B cell (primary cell): Measurements from ENCODE around the gene CDH7. TPM values are rescaled to one million over a fixed set of nuclear protein-coding genes. Genes with fewer than 3 reads are reported as not detected.

Source experiments
- ATAC-seq: fragments of 200-7000 bp; cut with Tn5 transposase; one replicate; pipeline ENCODE4 v1.10.0; 2021; ENCODE audit warnings: low read depth, mild to moderate bottlenecking, moderate number of reproducible peaks, moderate library complexity
- CTCF ChIA-PET: fragments of 350-600 bp; sonication (Branson Sonifier 250); formaldehyde crosslinking; loops from one replicate; lab custom pipeline; 2021; ENCODE audit warnings: antibody characterized with exemption, inconsistent platforms; lab: Charles Lee
- POLR2A ChIA-PET: fragments of 350-600 bp; sonication (Branson Sonifier 250); formaldehyde crosslinking; loops from one replicate; lab custom pipeline; 2021; ENCODE audit warnings: antibody characterized with exemption; lab: Charles Lee
- DNase-seq: peaks from one replicate; pipeline ENCODE4 v3.0.0; 2013
- H2AFZ ChIP-seq: 2 replicates; pipeline ENCODE4 v1.6.1; 2012; ENCODE audit warnings: mild to moderate bottlenecking, low read depth, low read length; ENCODE audit not compliant: insufficient read depth, poor library complexity, severe bottlenecking
- H3K27ac ChIP-seq, 2 donors: 1 replicate in 1 of 2; 2 replicates in 1 of 2; pipeline ENCODE4 v1.5.1; 2012 to 2013; ENCODE audit warnings: low read length in 2 of 2, mild to moderate bottlenecking in 2 of 2, moderate library complexity in 1 of 2
- H3K27me3 ChIP-seq, 4 experiments: fragments of 200-600 bp in 1 of 4; sonication (generic) in 1 of 4; replicated peaks in 1 of 4; 1 replicate in 2 of 4; 2 replicates in 2 of 4; pipeline versions ENCODE4 v1.6.1 to v1.7.0; 2013 to 2016; ENCODE audit warnings: low read length in 3 of 4, mild to moderate bottlenecking in 2 of 4, mixed read lengths in 1 of 4, moderate library complexity in 1 of 4; ENCODE audit not compliant: insufficient read depth in 4 of 4, control insufficient read depth in 3 of 4; ENCODE audit errors: control extremely low read depth in 1 of 4
- H3K36me3 ChIP-seq, 2 experiments: replicated peaks in 1 of 2; 1 replicate in 1 of 2; 2 replicates in 1 of 2; pipeline versions ENCODE4 v1.6.1 to v1.7.1; 2013; ENCODE audit warnings: low read length in 1 of 2; ENCODE audit not compliant: insufficient read depth in 2 of 2, control insufficient read depth in 1 of 2; ENCODE audit errors: control extremely low read depth in 1 of 2, extremely low read depth in 1 of 2
- H3K4me1 ChIP-seq, 2 donors: fragments of 200-600 bp in 1 of 2; sonication (generic) in 1 of 2; 1 replicate in 1 of 2; 2 replicates in 1 of 2; pipeline versions ENCODE4 v1.5.1 to v1.6.1; 2013 to 2017; ENCODE audit warnings: low read length in 2 of 2; ENCODE audit not compliant: control insufficient read depth in 2 of 2, insufficient read depth in 2 of 2
- H3K4me2 ChIP-seq: replicated peaks from 2 replicates; pipeline ENCODE3; 2012; ENCODE audit warnings: mild to moderate bottlenecking, low read depth, low read length; ENCODE audit not compliant: poor library complexity, severe bottlenecking
- H3K4me3 ChIP-seq, 5 experiments: fragments of 200-600 bp in 1 of 5; sonication (generic) in 1 of 5; 1 replicate in 3 of 5; 2 replicates in 2 of 5; pipeline versions ENCODE4 v1.5.1 to v1.7.0; 2011 to 2016; ENCODE audit warnings: low read length in 4 of 5, mild to moderate bottlenecking in 4 of 5, low read depth in 2 of 5, control low read depth in 1 of 5, moderate library complexity in 1 of 5; ENCODE audit not compliant: insufficient read depth in 1 of 5; ENCODE audit errors: control extremely low read depth in 1 of 5, extremely low read depth in 1 of 5
- H3K79me2 ChIP-seq: fragments of 200-600 bp; sonication (generic); one replicate; pipeline ENCODE4 v1.6.0; 2016; ENCODE audit warnings: low read length; ENCODE audit not compliant: control insufficient read depth, insufficient read depth
- H3K9ac ChIP-seq: fragments of 200-600 bp; sonication (generic); 2 replicates; pipeline ENCODE4 v1.6.1; 2017; ENCODE audit warnings: mild to moderate bottlenecking, low read length, moderate library complexity
- H3K9me3 ChIP-seq, 3 donors: one replicate each; pipeline versions ENCODE4 v1.6.1 to v1.7.1; 2013; ENCODE audit warnings: low read length in 2 of 3; ENCODE audit not compliant: control insufficient read depth in 2 of 3, insufficient read depth in 1 of 3; ENCODE audit errors: control extremely low read depth in 1 of 3
- H4K20me1 ChIP-seq: 2 replicates; pipeline ENCODE4 v1.6.0; 2012; ENCODE audit warnings: mild to moderate bottlenecking, low read length; ENCODE audit not compliant: insufficient read depth, control insufficient read depth, poor library complexity, severe bottlenecking
- H3K27ac Mint-ChIP-seq: one replicate; pipeline ENCODE4 v1.8.0; 2021; ENCODE audit warnings: mixed read lengths
- H3K27me3 Mint-ChIP-seq: one replicate; pipeline ENCODE4 v1.8.0; 2021; ENCODE audit warnings: mixed read lengths
- H3K4me1 Mint-ChIP-seq: one replicate; pipeline ENCODE4 v1.8.0; 2021; ENCODE audit warnings: mixed read lengths
- H3K4me3 Mint-ChIP-seq: one replicate; pipeline ENCODE4 v1.8.0; 2021; ENCODE audit warnings: mixed read lengths
- H3K9me3 Mint-ChIP-seq: one replicate; pipeline ENCODE4 v1.8.0; 2022; ENCODE audit warnings: mixed read lengths; ENCODE audit not compliant: insufficient read depth
- CTCF ChIP-seq: fragments of 200-600 bp; IDR thresholded peaks from one replicate; pipeline ENCODE4 v1.8.0; 2022; ENCODE audit warnings: antibody characterized with exemption, mild to moderate bottlenecking
- EZH2 ChIP-seq: IDR thresholded peaks from 2 replicates; pipeline ENCODE4 v1.6.1; 2012; ENCODE audit warnings: borderline replicate concordance, low read depth, mild to moderate bottlenecking, moderate library complexity, low read length; ENCODE audit not compliant: insufficient read depth, poor library complexity, severe bottlenecking
- WGBS: methylation state at CpG from one replicate; pipeline ENCODE4 v1.1.5; 2013; ENCODE audit warnings: missing lambda C conversion rate; ENCODE audit not compliant: insufficient coverage; 5-methylcytosine and 5-hydroxymethylcytosine counted together
- intact Hi-C: fragments of 100-400 bp; cut with micrococcal nuclease; formaldehyde crosslinking; loops from one replicate; pipeline ENCODE4 v1.10.0; 2022
- polyA plus RNA-seq: library from polyadenylated mRNA; depleted of rRNA; stranded (reverse); fragments of >200 nt; gene quantifications from 2 replicates; pipeline ENCODE4 v1.2.3, GENCODE V29; 2012
- total RNA-seq, 2 donors: library from RNA; stranded (reverse); fragments of 120-200 nt in 1 of 2; gene quantifications; 1 replicate in 1 of 2; 2 replicates in 1 of 2; pipeline versions ENCODE4 v1.2.3 to v1.2.4, GENCODE V29; 2013 to 2022

Gene CDH7
- total and polyA plus RNA-seq, 2 donors (not counting 1 experiment from before 2014, with no cell fraction given): not detected

GRCh38 chr18:65937180-65937579 lies 186.4 kb downstream of the CDH7 start:
- Histone ChIP-seq H3K4me2 (no peak overlapping the region), H3K9ac (no peak overlapping the region), H3K9me3 (no peaks in the 10 kb centered on the region), H3K4me1 (no peaks in the 10 kb centered on the region), H4K20me1 (no peaks in the 10 kb centered on the region), H2AFZ (no peak overlapping the region), H3K27me3 (no peaks in the 10 kb centered on the region), H3K27ac (no peak overlapping the region), H3K4me3 (no peak overlapping the region), H3K36me3 (no peaks in the 10 kb centered on the region), H3K79me2 (no peaks in the 10 kb centered on the region)
- Mint-ChIP-seq H3K4me3 (no peak overlapping the region), H3K9me3 (peaks cover 3% of the 10 kb centered on the region), H3K27ac (no peak overlapping the region), H3K27me3 (no peaks in the 10 kb centered on the region), H3K4me1 (no peaks in the 10 kb centered on the region)
- POLR2A ChIA-PET: no interaction called here
- CTCF ChIA-PET: no interaction called here
- intact Hi-C loops: no loop called here
- DNase-seq (no peak), ATAC-seq (no peak)
- TF ChIP-seq CTCF (no peak), EZH2 (no peak)

GRCh38 chr18:65938592-65939372 lies 188.0 kb downstream of the CDH7 start:
- ChIA-PET POLR2A (no interaction called here), CTCF (no interaction called here)
- no peaks in the 10 kb centered on the region for H3K79me2 ChIP-seq
- no peaks in the 10 kb centered on the region for H3K27me3 Mint-ChIP-seq
- H3K9me3 ChIP-seq: no peaks in the 10 kb centered on the region
- no peaks in the 10 kb centered on the region for H3K27me3 ChIP-seq
- WGBS: 87% methylated on average over 3 of the region's 4 CpGs
- H3K9me3 Mint-ChIP-seq: peaks cover 3% of the 10 kb centered on the region
- H3K4me1 Mint-ChIP-seq: no peaks in the 10 kb centered on the region
- no peak overlapping the region for H3K27ac Mint-ChIP-seq
- H3K4me2 ChIP-seq: no peak overlapping the region
- H2AFZ ChIP-seq: no peak overlapping the region
- intact Hi-C loops: no loop called here
- H3K4me3 ChIP-seq: no peak overlapping the region
- no peak overlapping the region for H3K27ac ChIP-seq
- no peaks in the 10 kb centered on the region for H3K4me1 ChIP-seq
- TF ChIP-seq EZH2: no peak
- TF ChIP-seq CTCF: no peak
- no peak for ATAC-seq
- DNase-seq: no peak
- H4K20me1 ChIP-seq: no peaks in the 10 kb centered on the region
- no peak overlapping the region for H3K4me3 Mint-ChIP-seq
- H3K36me3 ChIP-seq: no peaks in the 10 kb centered on the region
- H3K9ac ChIP-seq: no peak overlapping the region
